ENCODE measurements around the gene UBA52.

DNA sequence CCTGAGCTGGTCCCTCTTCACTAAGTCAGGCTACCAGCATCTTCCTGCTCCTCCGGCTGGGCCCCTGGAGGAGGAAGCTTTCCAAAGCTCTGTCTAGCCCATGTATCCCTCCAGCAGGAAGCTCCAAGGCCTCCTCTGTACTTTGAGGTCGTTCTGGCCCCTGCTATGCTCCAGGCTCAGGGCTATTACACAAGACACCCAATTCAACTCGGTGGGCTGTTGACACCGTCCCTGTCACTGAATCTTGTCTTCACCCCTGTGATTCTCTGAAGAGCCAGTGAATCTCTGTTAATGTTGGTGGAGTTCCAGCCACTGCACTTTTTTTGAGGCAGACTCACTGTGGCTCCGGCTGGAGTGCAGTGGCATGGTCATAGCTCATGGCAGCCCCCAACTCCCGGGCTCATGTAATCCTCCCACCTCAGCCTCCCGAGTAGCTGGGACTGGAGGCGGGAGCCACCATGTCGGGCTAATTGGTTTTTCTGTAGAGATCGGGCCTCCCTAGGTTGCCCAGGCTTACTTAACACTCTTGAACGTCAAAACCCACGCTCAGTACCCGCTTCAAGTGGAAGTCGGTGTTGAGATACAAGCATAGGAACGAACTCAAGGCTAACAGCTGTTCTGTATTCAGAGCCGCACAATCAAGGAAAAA lies 16.4 kb downstream of the UBA52 start:
- TF ChIP-seq L3MBTL2 (conservative IDR thresholded peaks at IDR 0.05): peak; percentile 33
- no peak for TF ChIP-seq SUZ12 (IDR thresholded peaks at IDR 0.05)
- TF ChIP-seq CTBP1 (IDR thresholded peaks at IDR 0.05; ENCODE audit: borderline replicate concordance): no peak
- TF ChIP-seq TARDBP (IDR thresholded peaks at IDR 0.05): no peak
- no peak for TF ChIP-seq FOXK2 (IDR thresholded peaks at IDR 0.05)
- TF ChIP-seq BHLHE40 (IDR thresholded peaks at IDR 0.05; ENCODE audit: borderline replicate concordance): no peak
- TF ChIP-seq ARNT (IDR thresholded peaks at IDR 0.05): no peak
- no peak for TF ChIP-seq FOXM1 (IDR thresholded peaks at IDR 0.05; ENCODE audit: borderline replicate concordance)
- no peak for TF ChIP-seq SP1 (IDR thresholded peaks at IDR 0.05)
- no peak for TF ChIP-seq ELF4 (IDR thresholded peaks at IDR 0.05)
- no peak for TF ChIP-seq NFRKB (IDR thresholded peaks at IDR 0.05)
- TF ChIP-seq ZNF384 (IDR thresholded peaks at IDR 0.05): no peak

Data from HEK293T (cell line).